Measurements from ENCODE around the gene PPP1R16B. TPM values are rescaled to one million over a fixed set of nuclear protein-coding genes. Genes with fewer than 3 reads are reported as not detected.
A peak's percentile ranks its signal among the peaks of the same experiment; 100 is the strongest.

The PPP1R16B gene
- total RNA-seq, 1 donor, result not detected

- DNase-seq (ENCODE audit: low read depth), result peak; percentile 59
- no peak overlapping the region for H3K4me3 ChIP-seq (ENCODE audit: low read depth, low read length)
These were observed 20.6 kb downstream of the PPP1R16B start for GRCh38 chr20:38825901-38826625.

GRCh38 chr20:38827770-38828281 lies 22.3 kb downstream of the PPP1R16B start:
- H3K4me3 ChIP-seq (ENCODE audit: low read depth, low read length), result no peak overlapping the region
- TF ChIP-seq CTCF (IDR thresholded peaks at IDR 0.05; ENCODE audit: insufficient read depth, low read depth, low read length), result no peak
- no peak for DNase-seq (ENCODE audit: low read depth)

More at GRCh38 chr20:38825901-38826625, 20.6 kb downstream of the PPP1R16B start:
- no peak for TF ChIP-seq CTCF (IDR thresholded peaks at IDR 0.05; ENCODE audit: insufficient read depth, low read depth, low read length)

- no peak overlapping the region for H3K4me3 ChIP-seq (ENCODE audit: low read depth, low read length)
- no peak for DNase-seq (ENCODE audit: low read depth)
- TF ChIP-seq CTCF (IDR thresholded peaks at IDR 0.05; ENCODE audit: insufficient read depth, low read depth, low read length), result no peak
These were observed 23.2 kb downstream of the PPP1R16B start for GRCh38 chr20:38828514-38829295.

- DNase-seq (ENCODE audit: low read depth), result no peak
- no peak for TF ChIP-seq CTCF (IDR thresholded peaks at IDR 0.05; ENCODE audit: insufficient read depth, low read depth, low read length)
- H3K4me3 ChIP-seq (ENCODE audit: low read depth, low read length), result no peak overlapping the region
These were observed 23.9 kb downstream of the PPP1R16B start for GRCh38 chr20:38829296-38829875.

- no peak overlapping the region for H3K4me3 ChIP-seq (ENCODE audit: low read depth, low read length)
- no peak for TF ChIP-seq CTCF (IDR thresholded peaks at IDR 0.05; ENCODE audit: insufficient read depth, low read depth, low read length)
- DNase-seq (ENCODE audit: low read depth), result no peak
These were observed 24.9 kb downstream of the PPP1R16B start for GRCh38 chr20:38830356-38830755.

- no peak overlapping the region for H3K4me3 ChIP-seq (ENCODE audit: low read depth, low read length)
- no peak for DNase-seq (ENCODE audit: low read depth)
- TF ChIP-seq CTCF (IDR thresholded peaks at IDR 0.05; ENCODE audit: insufficient read depth, low read depth, low read length), result no peak
These were observed 25.7 kb downstream of the PPP1R16B start for GRCh38 chr20:38831049-38831691.

Measured in fibroblast of villous mesenchyme (primary cell).